Glutamatergic neuron (in vitro differentiated cells): ENCODE results near the gene SH3PXD2B. TPM values are rescaled to one million over a fixed set of nuclear protein-coding genes. Genes with fewer than 3 reads are reported as not detected.
"Not testable (repeated sequence)": the region's sequence is repeated elsewhere in the genome, so short reads cannot be mapped to it uniquely, and the experiment has no call there.

ENCODE experiments used
- DNase-seq: peaks from one replicate; pipeline ENCODE4 v3.0.0; 2022
- H3K27ac Mint-ChIP-seq: one replicate; pipeline ENCODE4 v1.8.0; 2020; ENCODE audit warnings: mild to moderate bottlenecking, mixed read lengths, inconsistent platforms; ENCODE audit not compliant: unreplicated experiment
- H3K27me3 Mint-ChIP-seq: one replicate; pipeline ENCODE4 v1.8.0; 2020; ENCODE audit warnings: mild to moderate bottlenecking, moderate library complexity, mixed read lengths, inconsistent platforms; ENCODE audit not compliant: unreplicated experiment
- H3K36me3 Mint-ChIP-seq: one replicate; pipeline ENCODE4 v1.8.0; 2020; ENCODE audit warnings: mild to moderate bottlenecking, mixed read lengths, inconsistent platforms; ENCODE audit not compliant: unreplicated experiment
- H3K4me1 Mint-ChIP-seq: one replicate; pipeline ENCODE4 v1.8.0; 2020; ENCODE audit warnings: mild to moderate bottlenecking, low read depth, mixed read lengths, inconsistent platforms; ENCODE audit not compliant: unreplicated experiment
- H3K4me3 Mint-ChIP-seq: one replicate; pipeline ENCODE4 v1.8.0; 2020; ENCODE audit warnings: mild to moderate bottlenecking, mixed read lengths, inconsistent platforms; ENCODE audit not compliant: unreplicated experiment
- H3K9me3 Mint-ChIP-seq: one replicate; pipeline ENCODE4 v1.8.0; 2020; ENCODE audit warnings: mild to moderate bottlenecking, moderate library complexity, mixed read lengths, inconsistent platforms; ENCODE audit not compliant: unreplicated experiment
- total RNA-seq: library from RNA; stranded (reverse); fragmentation: NEBNext Ultra II Directional; extraction: Animal tissue kit (Norgen Biotek cat#: 25700); gene quantifications from one replicate; pipeline ENCODE4 v1.2.1, GENCODE V29; 2021; ENCODE audit not compliant: unreplicated experiment
- TF ChIP-seq, protein P1 (sequence below): fragments of 200-600 bp; sonication (generic); IDR thresholded peaks from one replicate; pipeline ENCODE4 v1.5.0; 2021; ENCODE audit not compliant: partially characterized antibody, unreplicated experiment

The SH3PXD2B gene
- total RNA-seq, 1 donor from 2014 or later = 96.8 TPM

- Mint-ChIP-seq H3K4me3 (no peak overlapping the region), H3K4me1 (peaks cover 3% of the 10 kb centered on the region), H3K9me3 (peaks cover 7% of the 10 kb centered on the region), H3K27ac (no peak overlapping the region), H3K36me3 (peaks cover 4% of the 10 kb centered on the region), H3K27me3 (peaks cover 6% of the 10 kb centered on the region)
- TF ChIP-seq, protein P1, sequence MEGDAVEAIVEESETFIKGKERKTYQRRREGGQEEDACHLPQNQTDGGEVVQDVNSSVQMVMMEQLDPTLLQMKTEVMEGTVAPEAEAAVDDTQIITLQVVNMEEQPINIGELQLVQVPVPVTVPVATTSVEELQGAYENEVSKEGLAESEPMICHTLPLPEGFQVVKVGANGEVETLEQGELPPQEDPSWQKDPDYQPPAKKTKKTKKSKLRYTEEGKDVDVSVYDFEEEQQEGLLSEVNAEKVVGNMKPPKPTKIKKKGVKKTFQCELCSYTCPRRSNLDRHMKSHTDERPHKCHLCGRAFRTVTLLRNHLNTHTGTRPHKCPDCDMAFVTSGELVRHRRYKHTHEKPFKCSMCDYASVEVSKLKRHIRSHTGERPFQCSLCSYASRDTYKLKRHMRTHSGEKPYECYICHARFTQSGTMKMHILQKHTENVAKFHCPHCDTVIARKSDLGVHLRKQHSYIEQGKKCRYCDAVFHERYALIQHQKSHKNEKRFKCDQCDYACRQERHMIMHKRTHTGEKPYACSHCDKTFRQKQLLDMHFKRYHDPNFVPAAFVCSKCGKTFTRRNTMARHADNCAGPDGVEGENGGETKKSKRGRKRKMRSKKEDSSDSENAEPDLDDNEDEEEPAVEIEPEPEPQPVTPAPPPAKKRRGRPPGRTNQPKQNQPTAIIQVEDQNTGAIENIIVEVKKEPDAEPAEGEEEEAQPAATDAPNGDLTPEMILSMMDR = no peak
- no peak for DNase-seq
Observed at GRCh38 chr5:172336676-172337285, 117.5 kb downstream of the SH3PXD2B start.

GRCh38 chr5:172336264-172336663 lies 118.1 kb downstream of the SH3PXD2B start:
- peaks cover 7% of the 10 kb centered on the region for H3K9me3 Mint-ChIP-seq
- H3K4me1 Mint-ChIP-seq = peaks cover 3% of the 10 kb centered on the region
- DNase-seq = no peak
- TF ChIP-seq, protein P1 = no peak
- no peak overlapping the region for H3K27ac Mint-ChIP-seq
- H3K36me3 Mint-ChIP-seq = peaks cover 4% of the 10 kb centered on the region
- H3K4me3 Mint-ChIP-seq = no peak overlapping the region
- H3K27me3 Mint-ChIP-seq = peaks cover 6% of the 10 kb centered on the region

DNA sequence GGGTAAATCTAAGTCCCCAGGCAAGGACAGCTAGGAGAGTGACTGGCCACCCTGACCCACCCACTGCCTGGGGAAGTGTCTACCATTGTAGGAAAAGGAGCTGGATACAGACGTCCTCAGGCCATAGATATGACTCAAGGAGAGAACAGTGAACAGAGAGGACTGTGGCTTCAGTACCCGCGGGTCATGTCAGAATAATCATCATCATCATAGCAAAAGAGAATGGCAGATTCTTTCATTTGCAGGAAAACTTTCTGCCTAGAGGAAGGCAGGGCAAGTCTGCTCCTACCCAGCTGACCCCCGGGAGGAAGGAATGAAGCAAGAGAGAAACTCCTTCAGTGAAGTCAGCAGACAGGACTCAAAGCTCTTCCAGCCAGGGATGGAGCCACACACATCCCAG lies 118.6 kb downstream of the SH3PXD2B start:
- Mint-ChIP-seq H3K4me1 (peaks cover 3% of the 10 kb centered on the region), H3K27ac (no peak overlapping the region), H3K27me3 (peaks cover 6% of the 10 kb centered on the region), H3K36me3 (peaks cover 4% of the 10 kb centered on the region), H3K4me3 (no peak overlapping the region), H3K9me3 (peaks cover 7% of the 10 kb centered on the region)
- DNase-seq = no peak
- TF ChIP-seq, protein P1 = no peak

DNA sequence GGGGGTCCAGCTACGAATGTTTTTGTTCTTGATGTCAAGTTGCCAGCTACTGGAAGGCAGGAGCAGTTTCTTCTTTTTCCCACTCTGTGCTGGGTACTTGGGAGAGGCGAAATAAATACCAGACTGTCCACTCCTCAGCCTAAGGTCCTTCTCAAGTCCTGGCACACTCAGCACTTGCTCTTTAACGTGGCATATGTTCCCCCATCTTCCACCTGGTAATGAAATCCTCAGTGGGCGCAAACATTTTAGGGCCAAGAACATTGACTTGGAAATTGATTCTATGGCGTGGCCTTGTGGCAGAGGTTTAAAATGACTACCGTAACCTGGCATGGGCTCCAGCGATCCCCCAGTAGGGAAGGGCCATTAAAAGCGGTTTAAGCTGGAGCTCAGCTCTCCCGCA lies 119.7 kb downstream of the SH3PXD2B start:
- TF ChIP-seq, protein P1 = no peak
- DNase-seq = no peak
- peaks cover 3% of the 10 kb centered on the region for H3K4me1 Mint-ChIP-seq
- H3K36me3 Mint-ChIP-seq = peaks cover 4% of the 10 kb centered on the region
- H3K4me3 Mint-ChIP-seq = no peak overlapping the region
- H3K9me3 Mint-ChIP-seq = peaks cover 5% of the 10 kb centered on the region
- no peak overlapping the region for H3K27ac Mint-ChIP-seq
- peaks cover 3% of the 10 kb centered on the region for H3K27me3 Mint-ChIP-seq

DNA sequence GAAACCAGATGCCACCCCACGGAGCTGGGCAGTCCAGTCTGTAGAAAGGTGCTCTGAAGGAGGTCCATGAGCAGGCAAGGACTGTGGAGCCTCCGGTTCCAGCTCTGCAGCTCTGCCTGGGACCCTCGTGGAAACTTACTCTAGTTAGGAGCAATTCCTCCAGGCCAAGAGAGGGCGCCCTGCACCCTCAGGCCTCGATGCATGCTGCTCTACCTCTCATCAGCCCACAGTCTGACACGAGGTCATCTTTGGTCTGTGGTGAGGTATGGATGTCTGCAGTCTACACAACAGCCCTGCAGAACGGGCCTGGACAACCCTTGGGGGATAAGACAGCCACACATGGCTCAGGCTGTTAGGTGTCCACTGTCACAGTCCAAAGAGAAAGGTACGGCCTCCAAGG lies 120.1 kb downstream of the SH3PXD2B start:
- Mint-ChIP-seq H3K9me3 (peaks cover 5% of the 10 kb centered on the region), H3K4me1 (peaks cover 3% of the 10 kb centered on the region), H3K36me3 (peaks cover 4% of the 10 kb centered on the region), H3K27me3 (peaks cover 4% of the 10 kb centered on the region), H3K4me3 (no peak overlapping the region), H3K27ac (no peak overlapping the region)
- TF ChIP-seq, protein P1 = no peak
- no peak for DNase-seq

DNA sequence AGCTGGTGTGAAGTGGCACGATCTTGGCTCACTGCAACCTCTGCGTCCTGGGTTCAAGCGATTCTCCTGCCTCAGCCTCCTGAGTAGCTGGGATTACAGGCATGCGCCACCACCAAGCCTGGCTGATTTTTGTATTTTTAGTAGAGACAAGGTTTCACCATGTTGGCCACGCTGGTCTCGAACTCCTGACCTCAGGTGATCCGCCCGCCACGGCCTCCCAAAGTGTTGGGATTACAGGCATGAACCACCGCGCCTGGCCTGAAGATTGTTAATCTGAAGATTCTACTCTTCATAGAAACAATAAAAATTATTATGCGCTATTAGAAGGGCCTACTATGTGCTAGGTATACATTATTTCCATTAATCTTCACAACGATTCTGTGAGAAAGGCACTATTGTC lies 127.4 kb downstream of the SH3PXD2B start:
- not testable (repeated sequence) for DNase-seq, H3K27me3 Mint-ChIP-seq, H3K36me3 Mint-ChIP-seq, H3K4me1 Mint-ChIP-seq, H3K27ac Mint-ChIP-seq, H3K9me3 Mint-ChIP-seq, H3K4me3 Mint-ChIP-seq
